ENCODE data around the gene PIK3CB. TPM values are rescaled to one million over a fixed set of nuclear protein-coding genes. Genes with fewer than 3 reads are reported as not detected.

PIK3CB gene
- total and polyA plus RNA-seq, 4 donors = 4.7 to 15.9 (median 11.1) TPM

- H3K27ac ChIP-seq (ENCODE audit: low read depth in 1 of 2, low read length in 2 of 2) = no peak overlapping the region
- H3K4me1 ChIP-seq (ENCODE audit: control insufficient read depth in 4 of 4, insufficient read depth in 4 of 4, low read length in 3 of 4) = peaks cover 0 to 8% (median 3%) of the 10 kb centered on the region in 4 donors
- WGBS = 95% methylated on average over 15 of the region's 15 CpGs
- no peaks in the 10 kb centered on the region for H3K27me3 ChIP-seq (ENCODE audit: control insufficient read depth in 4 of 4, insufficient read depth in 4 of 4, low read length in 3 of 4)
- no peak for TF ChIP-seq CTCF (IDR thresholded peaks at IDR 0.05; ENCODE audit: low read depth, low read length, missing input control)
- TF ChIP-seq, protein P1, sequence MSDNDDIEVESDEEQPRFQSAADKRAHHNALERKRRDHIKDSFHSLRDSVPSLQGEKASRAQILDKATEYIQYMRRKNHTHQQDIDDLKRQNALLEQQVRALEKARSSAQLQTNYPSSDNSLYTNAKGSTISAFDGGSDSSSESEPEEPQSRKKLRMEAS (IDR thresholded peaks at IDR 0.05) = no peak
- TF ChIP-seq, protein P2, sequence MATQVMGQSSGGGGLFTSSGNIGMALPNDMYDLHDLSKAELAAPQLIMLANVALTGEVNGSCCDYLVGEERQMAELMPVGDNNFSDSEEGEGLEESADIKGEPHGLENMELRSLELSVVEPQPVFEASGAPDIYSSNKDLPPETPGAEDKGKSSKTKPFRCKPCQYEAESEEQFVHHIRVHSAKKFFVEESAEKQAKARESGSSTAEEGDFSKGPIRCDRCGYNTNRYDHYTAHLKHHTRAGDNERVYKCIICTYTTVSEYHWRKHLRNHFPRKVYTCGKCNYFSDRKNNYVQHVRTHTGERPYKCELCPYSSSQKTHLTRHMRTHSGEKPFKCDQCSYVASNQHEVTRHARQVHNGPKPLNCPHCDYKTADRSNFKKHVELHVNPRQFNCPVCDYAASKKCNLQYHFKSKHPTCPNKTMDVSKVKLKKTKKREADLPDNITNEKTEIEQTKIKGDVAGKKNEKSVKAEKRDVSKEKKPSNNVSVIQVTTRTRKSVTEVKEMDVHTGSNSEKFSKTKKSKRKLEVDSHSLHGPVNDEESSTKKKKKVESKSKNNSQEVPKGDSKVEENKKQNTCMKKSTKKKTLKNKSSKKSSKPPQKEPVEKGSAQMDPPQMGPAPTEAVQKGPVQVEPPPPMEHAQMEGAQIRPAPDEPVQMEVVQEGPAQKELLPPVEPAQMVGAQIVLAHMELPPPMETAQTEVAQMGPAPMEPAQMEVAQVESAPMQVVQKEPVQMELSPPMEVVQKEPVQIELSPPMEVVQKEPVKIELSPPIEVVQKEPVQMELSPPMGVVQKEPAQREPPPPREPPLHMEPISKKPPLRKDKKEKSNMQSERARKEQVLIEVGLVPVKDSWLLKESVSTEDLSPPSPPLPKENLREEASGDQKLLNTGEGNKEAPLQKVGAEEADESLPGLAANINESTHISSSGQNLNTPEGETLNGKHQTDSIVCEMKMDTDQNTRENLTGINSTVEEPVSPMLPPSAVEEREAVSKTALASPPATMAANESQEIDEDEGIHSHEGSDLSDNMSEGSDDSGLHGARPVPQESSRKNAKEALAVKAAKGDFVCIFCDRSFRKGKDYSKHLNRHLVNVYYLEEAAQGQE (IDR thresholded peaks at IDR 0.05) = no peak
- TF ChIP-seq EGR1 (IDR thresholded peaks at IDR 0.05; ENCODE audit: low read depth in 2 of 2) = no peak
- no peak for TF ChIP-seq YY1 (IDR thresholded peaks at IDR 0.05)
- no peak for TF ChIP-seq RXRA (IDR thresholded peaks at IDR 0.05)
- no peak for TF ChIP-seq SP1 (IDR thresholded peaks at IDR 0.05)
- no peak for TF ChIP-seq JUND (IDR thresholded peaks at IDR 0.05)
- no peak for TF ChIP-seq GABPA (IDR thresholded peaks at IDR 0.05 in 1 of 2, conservative IDR thresholded peaks at IDR 0.05 in 1 of 2)
- no peak for TF ChIP-seq HNF4G (IDR thresholded peaks at IDR 0.05)
- peaks cover 0 to 5% (median 0%) of the 10 kb centered on the region in 4 donors for H3K36me3 ChIP-seq (ENCODE audit: control insufficient read depth in 4 of 4, insufficient read depth in 3 of 4, low read depth in 1 of 4, low read length in 3 of 4)
- no peak overlapping the region for H3K4me3 ChIP-seq (ENCODE audit: low read depth in 1 of 3, low read length in 3 of 3)
- DNase-seq (ENCODE audit: low spot score) = no peak
- H3K9me3 ChIP-seq (ENCODE audit: control insufficient read depth in 4 of 4, low read length in 3 of 4) = no peaks in the 10 kb centered on the region
- H3K9ac ChIP-seq (ENCODE audit: low read depth in 1 of 2, low read length in 2 of 2) = no peak overlapping the region
Measured at GRCh38 chr3:138829886-138830510, 4.7 kb downstream of the PIK3CB start.

DNA sequence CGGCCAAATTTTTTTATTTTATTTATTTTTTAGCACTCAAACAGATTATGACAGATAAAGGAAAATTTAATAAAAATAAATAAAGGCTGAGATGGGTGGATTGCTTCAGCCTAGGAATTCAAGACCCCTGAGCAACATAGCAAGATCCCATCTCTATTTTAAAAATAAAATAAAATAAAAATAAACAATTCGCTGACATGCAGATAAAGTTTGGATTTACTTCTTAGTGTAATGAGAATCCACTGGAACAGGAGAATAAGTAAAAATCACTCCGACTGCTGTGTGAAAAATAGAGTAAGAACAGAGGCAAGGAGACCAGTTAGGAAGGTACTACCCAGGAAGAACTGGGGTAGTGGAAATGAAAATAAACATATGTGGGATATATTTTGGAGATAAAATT lies 5.6 kb downstream of the PIK3CB start:
- H3K9ac ChIP-seq (ENCODE audit: low read depth in 1 of 2, low read length in 2 of 2) = no peak overlapping the region
- no peak for DNase-seq (ENCODE audit: low spot score)
- no peak overlapping the region for H3K27ac ChIP-seq (ENCODE audit: low read depth in 1 of 2, low read length in 2 of 2)
- no peaks in the 10 kb centered on the region for H3K27me3 ChIP-seq (ENCODE audit: control insufficient read depth in 4 of 4, insufficient read depth in 4 of 4, low read length in 3 of 4)
- peaks cover 0 to 5% (median 0%) of the 10 kb centered on the region in 4 donors for H3K36me3 ChIP-seq (ENCODE audit: control insufficient read depth in 4 of 4, insufficient read depth in 3 of 4, low read depth in 1 of 4, low read length in 3 of 4)
- H3K4me1 ChIP-seq (ENCODE audit: control insufficient read depth in 4 of 4, insufficient read depth in 4 of 4, low read length in 3 of 4) = peaks cover 0 to 7% (median 4%) of the 10 kb centered on the region in 4 donors
- TF ChIP-seq RAD21 (IDR thresholded peaks at IDR 0.05) = no peak
- H3K9me3 ChIP-seq (ENCODE audit: control insufficient read depth in 4 of 4, low read length in 3 of 4) = no peaks in the 10 kb centered on the region
- no peak overlapping the region for H3K4me3 ChIP-seq (ENCODE audit: low read depth in 1 of 3, low read length in 3 of 3)
- WGBS = 97% methylated on average over 3 of the region's 3 CpGs

GRCh38 chr3:138827222-138827621 lies 7.5 kb downstream of the PIK3CB start:
- Histone ChIP-seq H3K4me1 (ENCODE audit: control insufficient read depth in 4 of 4, insufficient read depth in 4 of 4, low read length in 3 of 4) (peaks cover 0 to 4% (median 0%) of the 10 kb centered on the region in 4 donors), H3K36me3 (ENCODE audit: control insufficient read depth in 4 of 4, insufficient read depth in 3 of 4, low read depth in 1 of 4, low read length in 3 of 4) (peaks cover 0 to 5% (median 0%) of the 10 kb centered on the region in 4 donors), H3K4me3 (ENCODE audit: low read depth in 1 of 3, low read length in 3 of 3) (no peak overlapping the region), H3K9me3 (ENCODE audit: control insufficient read depth in 4 of 4, low read length in 3 of 4) (no peaks in the 10 kb centered on the region), H3K27me3 (ENCODE audit: control insufficient read depth in 4 of 4, insufficient read depth in 4 of 4, low read length in 3 of 4) (no peaks in the 10 kb centered on the region), H3K27ac (ENCODE audit: low read depth in 1 of 2, low read length in 2 of 2) (no peak overlapping the region), H3K9ac (ENCODE audit: low read depth in 1 of 2, low read length in 2 of 2) (no peak overlapping the region)
- WGBS = 93% methylated on average over 7 of the region's 7 CpGs
- no peak for DNase-seq (ENCODE audit: low spot score)
- TF ChIP-seq RXRA (IDR thresholded peaks at IDR 0.05) (no peak), EGR1 (IDR thresholded peaks at IDR 0.05; ENCODE audit: low read depth in 2 of 2) (no peak), JUND (IDR thresholded peaks at IDR 0.05) (no peak), NR2F2 (IDR thresholded peaks at IDR 0.05) (no peak), TAF1 (conservative IDR thresholded peaks at IDR 0.05) (no peak), FOXA1 (IDR thresholded peaks at IDR 0.05) (no peak)

Data from liver (tissue), 9 donors.